ENCODE measurements around the gene SEC22C. TPM values are rescaled to one million over a fixed set of nuclear protein-coding genes. Genes with fewer than 3 reads are reported as not detected.
A peak's percentile ranks its signal among the peaks of the same experiment; 100 is the strongest.

The SEC22C gene
- total RNA-seq, 3 donors from 2014 or later: 48.8 to 68.8 (median 61.9) TPM

- intact Hi-C loops (cut with DNase I; ENCODE audit: low total_unique reads): no loop called here
These were observed 81.7 kb downstream of the SEC22C start for GRCh38 chr3:42500091-42500490.

GRCh38 chr3:42499478-42499871 is 82.3 kb downstream of the SEC22C start:
- H3K27ac ChIP-seq: no peak overlapping the region
- intact Hi-C loops (cut with DNase I; ENCODE audit: low total_unique reads): no loop called here
- peak; percentile 10 to 27 for DNase-seq (ENCODE audit: low spot score in 2 of 2)
- no peaks in the 10 kb centered on the region for H3K27me3 ChIP-seq
- TF ChIP-seq CTCF (IDR thresholded peaks at IDR 0.05) (no peak), POLR2AphosphoS5 (IDR thresholded peaks at IDR 0.05) (no peak), POLR2A (IDR thresholded peaks at IDR 0.05) (no peak)
- H3K36me3 ChIP-seq: no peaks in the 10 kb centered on the region
- H3K4me3 ChIP-seq: no peak overlapping the region
- H3K9me3 ChIP-seq: no peaks in the 10 kb centered on the region
- H3K4me1 ChIP-seq: peaks cover 0 to 10% of the 10 kb centered on the region in 2 donors

More at GRCh38 chr3:42500091-42500490, 81.7 kb downstream of the SEC22C start:
- no peaks in the 10 kb centered on the region for H3K36me3 ChIP-seq
- no peaks in the 10 kb centered on the region for H3K9me3 ChIP-seq
- TF ChIP-seq POLR2AphosphoS5 (IDR thresholded peaks at IDR 0.05) (no peak), CTCF (IDR thresholded peaks at IDR 0.05) (no peak), POLR2A (IDR thresholded peaks at IDR 0.05) (no peak)
- H3K4me1 ChIP-seq: peaks cover 0 to 10% of the 10 kb centered on the region in 2 donors
- no peak overlapping the region for H3K27ac ChIP-seq
- peak; percentile 10 to 14 for DNase-seq (ENCODE audit: low spot score in 2 of 2)
- no peak overlapping the region for H3K4me3 ChIP-seq
- no peaks in the 10 kb centered on the region for H3K27me3 ChIP-seq

GRCh38 chr3:42498791-42499477 is 82.8 kb downstream of the SEC22C start:
- Histone ChIP-seq H3K4me3 (no peak overlapping the region), H3K9me3 (no peaks in the 10 kb centered on the region), H3K27ac (no peak overlapping the region), H3K27me3 (no peaks in the 10 kb centered on the region), H3K4me1 (peaks cover 0 to 10% of the 10 kb centered on the region in 2 donors), H3K36me3 (no peaks in the 10 kb centered on the region)
- TF ChIP-seq POLR2A (IDR thresholded peaks at IDR 0.05) (no peak), POLR2AphosphoS5 (IDR thresholded peaks at IDR 0.05) (no peak), CTCF (IDR thresholded peaks at IDR 0.05) (no peak)
- intact Hi-C loops (cut with DNase I; ENCODE audit: low total_unique reads): no loop called here
- peak; percentile 12 to 43 for DNase-seq (ENCODE audit: low spot score in 2 of 2)

- TF ChIP-seq CTCF (IDR thresholded peaks at IDR 0.05) (no peak), POLR2AphosphoS5 (IDR thresholded peaks at IDR 0.05) (no peak), POLR2A (IDR thresholded peaks at IDR 0.05) (no peak)
- no peaks in the 10 kb centered on the region for H3K9me3 ChIP-seq
- H3K4me3 ChIP-seq: no peak overlapping the region
- intact Hi-C loops (cut with DNase I; ENCODE audit: low total_unique reads): no loop called here
- DNase-seq (ENCODE audit: low spot score in 2 of 2): no peak
- peaks cover 0 to 10% of the 10 kb centered on the region in 2 donors for H3K4me1 ChIP-seq
- no peaks in the 10 kb centered on the region for H3K27me3 ChIP-seq
- H3K27ac ChIP-seq: no peak overlapping the region
- no peaks in the 10 kb centered on the region for H3K36me3 ChIP-seq
These were observed 83.7 kb downstream of the SEC22C start for GRCh38 chr3:42498034-42498433.

Other genes starting within 250 kb of the SEC22C start
- gene LYZL4, start 171.4 kb downstream of the SEC22C start, total RNA-seq: not detected
- 10 to 100 TPM; 16.3 to 40.2 (median 25.2) TPM for gene VIPR1, start 79.3 kb downstream of the SEC22C start, total RNA-seq
- gene SS18L2, start 8.9 kb upstream of the SEC22C start, total RNA-seq: 10 to 100 TPM; 19.8 to 29.5 (median 23.7) TPM
- gene NKTR, start 18.7 kb upstream of the SEC22C start, total RNA-seq: 100 to 1,000 TPM; 132 to 214 (median 175) TPM
- 10 to 100 TPM; 18.0 to 61.8 (median 45.2) TPM for gene ZBTB47, start 71.7 kb upstream of the SEC22C start, total RNA-seq
- not detected for gene KLHL40, start 103.6 kb upstream of the SEC22C start, total RNA-seq
- gene HHATL, start 120.8 kb upstream of the SEC22C start, total RNA-seq: 1 to 10 TPM in 1 of 3 donors, under 1 TPM in 1, not detected in 1; 0.32 to 1.6 TPM
- 1 to 10 TPM; 2.3 to 2.9 (median 2.9) TPM for gene CCDC13, start 191.3 kb upstream of the SEC22C start, total RNA-seq
- gene HIGD1A, start 222.5 kb upstream of the SEC22C start, total RNA-seq: 100 to 1,000 TPM; 131 to 185 (median 148) TPM
- gene ACKR2, start 227.5 kb upstream of the SEC22C start, total RNA-seq: 10 to 100 TPM in 1 of 3 donors, 1 to 10 TPM in 2; 1.8 to 15.8 (median 6.9) TPM

All from breast epithelium (tissue), 4 donors.